Bronchial epithelial cell (primary cell): ENCODE data around the gene TSPAN15. TPM values are rescaled to one million over a fixed set of nuclear protein-coding genes. Genes with fewer than 3 reads are reported as not detected.

Experiments used
- DNase-seq: peaks from one replicate; pipeline ENCODE4 v3.0.0-alpha.2; 2010; ENCODE audit warnings: low read depth
- FAIRE-seq: peaks from 2 replicates; lab custom pipeline; 2011; peaks lifted over from hg19 to GRCh38; lab: Jason Lieb, UNC
- H3K27me3 ChIP-seq: 2 replicates; pipeline ENCODE4 v1.5.1; 2011; ENCODE audit warnings: low read length; ENCODE audit not compliant: control insufficient read depth, insufficient read depth
- H3K36me3 ChIP-seq: 2 replicates; pipeline ENCODE4 v1.5.1; 2011; ENCODE audit warnings: low read length; ENCODE audit not compliant: control insufficient read depth, insufficient read depth
- H3K4me3 ChIP-seq: 2 replicates; pipeline ENCODE4 v1.5.1; 2011; ENCODE audit warnings: mild to moderate bottlenecking, low read depth, low read length, control low read depth
- total RNA-seq: library from RNA; depleted of rRNA; stranded (reverse); fragments of >200 nt; gene quantifications from 2 replicates; pipeline ENCODE4 v1.2.1, GENCODE V29; 2014
- TF ChIP-seq, protein P1 (sequence below): IDR thresholded peaks from 2 replicates; pipeline ENCODE4 v1.5.1; 2011; ENCODE audit warnings: mild to moderate bottlenecking, moderate library complexity, low read length, control low read depth, inconsistent platforms; ENCODE audit not compliant: insufficient read depth, severe bottlenecking

TSPAN15 gene
- total RNA-seq, 1 donor from 2014 or later: 12.1 TPM

DNA sequence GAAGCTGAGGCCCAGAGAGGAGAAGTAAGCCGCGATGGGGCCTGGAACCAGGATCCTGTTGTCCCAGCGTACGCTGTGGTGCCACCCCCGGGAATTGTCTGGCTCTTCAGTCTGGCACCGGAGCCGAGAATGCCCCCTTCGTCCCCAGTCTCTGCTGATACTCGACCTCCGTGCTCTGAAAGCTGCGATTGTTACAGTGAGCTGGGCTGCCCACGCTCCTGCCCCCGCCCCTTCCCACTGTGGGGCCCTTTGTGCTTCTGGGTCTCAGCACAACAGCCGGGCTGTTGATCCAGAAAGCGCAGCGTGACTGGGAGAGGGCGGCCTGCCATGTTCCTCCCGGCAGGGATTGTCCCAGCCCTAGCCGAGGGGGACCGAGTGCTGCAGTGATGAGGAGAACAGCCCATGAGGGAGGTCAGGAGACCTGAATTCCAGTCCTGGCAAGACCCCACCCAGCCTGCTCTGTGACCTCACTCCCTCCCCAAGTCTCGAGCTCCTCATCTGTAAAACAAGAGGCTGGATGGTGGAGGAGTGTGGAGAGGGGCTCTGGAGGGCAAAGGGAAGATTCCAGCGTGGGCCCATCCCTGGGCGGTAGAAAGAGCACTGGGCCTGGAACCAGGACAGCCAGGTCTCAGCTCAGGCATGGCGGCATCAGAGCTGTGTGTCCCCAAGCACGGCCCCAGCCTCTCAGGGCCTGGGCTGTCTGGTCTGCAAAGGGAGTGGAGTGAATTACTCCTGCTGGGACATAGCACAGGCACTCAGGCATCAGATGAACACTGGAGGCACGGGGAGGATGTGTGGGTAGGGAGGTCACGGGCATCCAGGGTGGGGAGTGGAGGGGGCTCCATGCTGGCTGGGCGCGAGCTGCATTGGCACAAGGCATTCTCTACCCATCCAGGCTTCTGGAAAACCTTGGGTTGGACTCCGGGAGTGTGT, 43.6 kb downstream of the TSPAN15 start:
- TF ChIP-seq, protein P1, sequence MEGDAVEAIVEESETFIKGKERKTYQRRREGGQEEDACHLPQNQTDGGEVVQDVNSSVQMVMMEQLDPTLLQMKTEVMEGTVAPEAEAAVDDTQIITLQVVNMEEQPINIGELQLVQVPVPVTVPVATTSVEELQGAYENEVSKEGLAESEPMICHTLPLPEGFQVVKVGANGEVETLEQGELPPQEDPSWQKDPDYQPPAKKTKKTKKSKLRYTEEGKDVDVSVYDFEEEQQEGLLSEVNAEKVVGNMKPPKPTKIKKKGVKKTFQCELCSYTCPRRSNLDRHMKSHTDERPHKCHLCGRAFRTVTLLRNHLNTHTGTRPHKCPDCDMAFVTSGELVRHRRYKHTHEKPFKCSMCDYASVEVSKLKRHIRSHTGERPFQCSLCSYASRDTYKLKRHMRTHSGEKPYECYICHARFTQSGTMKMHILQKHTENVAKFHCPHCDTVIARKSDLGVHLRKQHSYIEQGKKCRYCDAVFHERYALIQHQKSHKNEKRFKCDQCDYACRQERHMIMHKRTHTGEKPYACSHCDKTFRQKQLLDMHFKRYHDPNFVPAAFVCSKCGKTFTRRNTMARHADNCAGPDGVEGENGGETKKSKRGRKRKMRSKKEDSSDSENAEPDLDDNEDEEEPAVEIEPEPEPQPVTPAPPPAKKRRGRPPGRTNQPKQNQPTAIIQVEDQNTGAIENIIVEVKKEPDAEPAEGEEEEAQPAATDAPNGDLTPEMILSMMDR: no peak
- FAIRE-seq: no peak
- Histone ChIP-seq H3K4me3 (no peak overlapping the region), H3K36me3 (no peaks in the 10 kb centered on the region), H3K27me3 (no peaks in the 10 kb centered on the region)
- DNase-seq: no peak

DNA sequence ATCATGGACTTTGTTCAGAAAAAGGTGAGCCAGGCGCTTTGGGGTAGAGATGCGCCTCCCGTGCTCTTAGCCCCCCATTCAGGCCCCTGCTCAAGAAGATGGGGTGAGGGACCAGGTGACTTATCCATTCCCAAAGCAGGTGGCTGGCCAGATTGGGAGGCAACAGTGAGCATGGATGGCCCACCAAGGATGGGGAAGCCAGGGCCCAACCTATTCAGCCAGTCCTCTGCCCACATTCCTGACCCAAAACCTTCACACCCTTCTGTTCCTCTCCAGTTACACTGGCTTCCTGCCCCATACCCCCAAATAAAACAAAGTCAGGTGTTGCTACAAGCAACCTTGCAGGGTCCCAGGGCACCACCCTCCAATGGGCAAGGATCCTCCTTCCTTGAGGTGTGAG, 44.4 kb downstream of the TSPAN15 start:
- Histone ChIP-seq H3K27me3 (no peaks in the 10 kb centered on the region), H3K4me3 (no peak overlapping the region), H3K36me3 (no peaks in the 10 kb centered on the region)
- DNase-seq (no peak), FAIRE-seq (no peak)
- TF ChIP-seq, protein P1: no peak

DNA sequence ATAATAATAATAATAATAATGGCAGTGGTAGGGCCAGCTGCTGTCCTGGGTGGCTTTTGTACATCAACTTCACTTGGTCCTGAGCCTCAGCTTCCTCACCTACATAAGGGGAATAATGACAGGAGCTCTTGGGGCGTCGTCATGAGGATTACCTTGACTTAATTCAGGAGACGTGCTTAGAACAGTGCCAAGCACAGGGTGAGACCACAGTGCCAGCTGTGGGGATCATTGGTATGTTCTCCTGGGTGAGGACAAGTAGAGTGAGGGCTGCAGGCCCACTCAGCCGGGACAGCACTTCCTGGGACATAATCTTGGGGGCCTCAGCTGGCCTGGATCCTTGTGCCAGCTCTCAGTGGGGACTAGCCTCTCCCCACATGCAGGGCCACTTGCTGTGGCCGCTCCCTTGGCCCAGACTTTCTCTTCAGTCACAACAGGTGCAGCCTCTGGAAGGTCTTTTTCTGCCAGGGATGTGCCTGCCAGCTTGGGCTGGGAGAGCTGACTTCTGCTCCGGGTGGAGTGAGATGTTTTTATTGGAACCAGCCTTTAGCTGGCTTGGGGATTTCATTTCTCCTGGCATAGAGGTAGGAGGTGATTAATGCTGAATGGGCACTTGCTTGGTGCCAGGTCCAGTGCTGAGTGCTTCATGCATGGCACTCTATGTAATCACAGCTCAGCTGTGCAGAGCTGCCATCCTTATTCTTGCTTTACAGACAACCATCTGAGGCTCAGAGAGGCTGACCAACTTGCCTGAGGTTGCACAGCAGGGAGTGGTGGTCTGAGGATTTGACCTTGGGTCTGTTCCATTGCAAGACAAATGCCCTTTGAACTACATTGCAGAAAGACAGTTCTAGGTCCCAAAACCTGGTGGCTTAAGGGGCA, 45.3 kb downstream of the TSPAN15 start:
- DNase-seq (no peak), FAIRE-seq (no peak)
- Histone ChIP-seq H3K36me3 (no peaks in the 10 kb centered on the region), H3K4me3 (no peak overlapping the region), H3K27me3 (no peaks in the 10 kb centered on the region)
- TF ChIP-seq, protein P1: no peak

DNA sequence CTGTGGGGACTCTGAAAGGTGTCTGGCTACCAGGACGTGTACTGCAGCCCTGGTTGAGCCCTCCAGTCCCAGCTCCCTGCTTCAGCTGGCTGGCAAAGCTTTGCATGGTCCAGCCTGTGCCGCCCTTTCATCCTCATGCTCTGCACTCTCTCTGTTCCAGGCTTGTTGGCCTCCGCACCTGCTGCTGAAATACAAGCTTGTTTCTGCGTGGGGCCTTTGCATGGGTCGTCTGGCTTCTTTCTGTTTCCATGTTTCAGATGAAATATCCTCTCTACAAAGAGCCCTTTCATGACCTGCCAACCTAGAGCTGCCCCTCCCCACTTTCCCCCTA, 45.9 kb downstream of the TSPAN15 start:
- TF ChIP-seq, protein P1: no peak
- FAIRE-seq (no peak), DNase-seq (no peak)
- H3K36me3 ChIP-seq: no peaks in the 10 kb centered on the region
- no peaks in the 10 kb centered on the region for H3K27me3 ChIP-seq
- no peak overlapping the region for H3K4me3 ChIP-seq

DNA sequence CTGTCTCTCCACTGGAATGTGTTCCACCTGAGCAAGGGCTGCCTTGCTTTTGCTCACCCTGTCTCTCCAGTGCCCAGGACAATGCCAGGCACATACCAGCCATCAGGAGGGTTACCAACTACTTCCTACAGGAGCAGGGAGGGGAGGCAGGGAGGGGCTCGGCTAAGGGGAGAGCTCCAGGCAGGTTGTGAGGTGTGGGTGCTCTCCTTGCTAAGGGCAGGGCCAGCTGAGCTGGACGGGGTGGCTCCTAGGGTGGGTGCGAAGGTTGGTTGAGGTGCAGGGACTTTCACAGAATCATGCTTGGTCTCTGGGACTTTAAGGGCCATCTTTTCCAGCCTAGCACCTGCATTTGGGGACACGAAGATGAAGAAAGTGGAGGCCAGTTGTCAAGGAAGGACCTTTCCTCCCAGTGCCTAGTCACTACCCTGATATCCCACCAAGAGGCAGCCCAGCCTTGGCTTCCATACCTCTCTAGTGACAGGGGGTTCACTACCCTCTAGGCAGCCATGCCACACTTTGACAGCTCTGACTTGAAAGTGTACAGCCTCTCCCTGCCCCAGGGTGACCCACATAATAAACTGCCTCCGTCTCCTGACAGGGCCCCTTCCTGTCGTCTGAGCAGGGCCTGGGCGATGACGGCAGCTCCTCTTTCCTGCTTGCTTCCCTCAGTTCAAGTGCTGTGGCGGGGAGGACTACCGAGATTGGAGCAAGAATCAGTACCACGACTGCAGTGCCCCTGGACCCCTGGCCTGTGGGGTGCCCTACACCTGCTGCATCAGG, 46.5 kb downstream of the TSPAN15 start:
- TF ChIP-seq, protein P1: no peak
- FAIRE-seq (no peak), DNase-seq (no peak)
- H3K27me3 ChIP-seq: no peaks in the 10 kb centered on the region
- H3K36me3 ChIP-seq: no peaks in the 10 kb centered on the region
- H3K4me3 ChIP-seq: no peak overlapping the region
